Hepatocyte (in vitro differentiated cells): Measurements from ENCODE around the gene LMAN2.

Source experiments
- EZH2 ChIP-seq: fragments of 200-600 bp; sonication (generic); IDR thresholded peaks from 2 replicates; pipeline ENCODE4 v1.6.1; 2016; ENCODE audit warnings: antibody characterized with exemption, mild to moderate bottlenecking, borderline replicate concordance
- TF ChIP-seq, protein P1 (sequence below): fragments of 200-600 bp; sonication (generic); IDR thresholded peaks from 2 replicates; pipeline ENCODE4 v1.5.1; 2016; ENCODE audit warnings: antibody characterized with exemption, mild to moderate bottlenecking; ENCODE audit not compliant: poor library complexity

DNA sequence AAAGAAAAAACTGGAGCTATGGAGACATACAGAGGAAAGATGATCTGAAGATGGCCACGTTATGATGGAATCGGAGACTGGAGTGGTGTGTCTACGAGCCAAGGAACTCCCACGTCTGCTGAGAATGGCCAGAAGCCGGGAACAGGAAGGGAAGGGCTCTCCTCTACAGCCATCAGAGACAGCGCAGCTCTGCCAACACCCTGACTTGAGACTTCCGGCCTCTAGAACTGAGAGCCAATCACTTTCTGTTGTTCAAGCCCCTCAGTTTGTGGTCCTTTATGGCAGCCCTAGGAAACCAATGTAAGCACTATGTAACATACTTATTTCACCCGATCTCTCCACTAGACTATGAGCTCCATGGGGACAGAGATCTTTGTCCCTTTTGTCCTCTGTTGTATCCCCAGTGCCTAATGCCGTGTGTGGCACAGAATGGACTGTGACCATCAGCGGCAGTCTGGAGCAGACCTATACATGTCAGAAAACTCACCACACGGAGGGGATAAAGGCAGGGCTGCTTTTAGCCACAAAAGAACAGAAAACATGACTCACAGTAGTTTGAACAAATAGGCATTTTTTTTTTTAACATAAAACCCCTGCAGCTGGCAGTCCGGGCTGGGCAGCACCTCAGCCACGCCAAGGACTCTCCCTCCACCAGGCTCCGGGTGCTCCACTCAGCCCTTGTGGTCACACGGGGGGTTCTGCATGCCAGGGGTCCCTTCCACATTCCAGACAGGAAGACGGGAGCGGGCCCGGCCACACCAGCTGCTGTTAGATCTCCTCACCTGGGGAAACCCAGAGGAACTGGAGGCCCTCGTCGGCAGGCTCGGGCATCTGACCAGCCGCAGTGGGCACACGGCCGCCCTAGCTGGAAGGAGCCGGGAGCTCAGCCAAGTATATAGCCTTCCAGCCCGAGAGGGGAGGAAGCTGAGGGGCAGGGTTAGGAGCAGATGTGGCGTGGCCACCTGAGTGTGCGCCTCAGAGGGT, 23.6 kb downstream of the LMAN2 start:
- no peak for TF ChIP-seq EZH2
- TF ChIP-seq, protein P1, sequence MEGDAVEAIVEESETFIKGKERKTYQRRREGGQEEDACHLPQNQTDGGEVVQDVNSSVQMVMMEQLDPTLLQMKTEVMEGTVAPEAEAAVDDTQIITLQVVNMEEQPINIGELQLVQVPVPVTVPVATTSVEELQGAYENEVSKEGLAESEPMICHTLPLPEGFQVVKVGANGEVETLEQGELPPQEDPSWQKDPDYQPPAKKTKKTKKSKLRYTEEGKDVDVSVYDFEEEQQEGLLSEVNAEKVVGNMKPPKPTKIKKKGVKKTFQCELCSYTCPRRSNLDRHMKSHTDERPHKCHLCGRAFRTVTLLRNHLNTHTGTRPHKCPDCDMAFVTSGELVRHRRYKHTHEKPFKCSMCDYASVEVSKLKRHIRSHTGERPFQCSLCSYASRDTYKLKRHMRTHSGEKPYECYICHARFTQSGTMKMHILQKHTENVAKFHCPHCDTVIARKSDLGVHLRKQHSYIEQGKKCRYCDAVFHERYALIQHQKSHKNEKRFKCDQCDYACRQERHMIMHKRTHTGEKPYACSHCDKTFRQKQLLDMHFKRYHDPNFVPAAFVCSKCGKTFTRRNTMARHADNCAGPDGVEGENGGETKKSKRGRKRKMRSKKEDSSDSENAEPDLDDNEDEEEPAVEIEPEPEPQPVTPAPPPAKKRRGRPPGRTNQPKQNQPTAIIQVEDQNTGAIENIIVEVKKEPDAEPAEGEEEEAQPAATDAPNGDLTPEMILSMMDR = no peak
